GM12891 (cell line): Measurements from ENCODE around the gene PPT2.

Source experiments
- PAX5 ChIP-seq: IDR thresholded peaks from 2 replicates; pipeline ENCODE4 v1.6.1; 2011; ENCODE audit warnings: low read length, moderate library complexity, mild to moderate bottlenecking; ENCODE audit not compliant: insufficient read depth, severe bottlenecking
- POLR2A ChIP-seq: IDR thresholded peaks from 2 replicates; pipeline ENCODE4 v1.6.1; 2011; ENCODE audit warnings: low read depth, low read length, control low read depth
- POLR2AphosphoS5 ChIP-seq: IDR thresholded peaks from 2 replicates; pipeline ENCODE4 v1.6.1; 2011; ENCODE audit warnings: low read depth, low read length, control low read depth
- POU2F2 ChIP-seq: IDR thresholded peaks from 2 replicates; pipeline ENCODE4 v1.6.1; 2011; ENCODE audit warnings: low read depth, mild to moderate bottlenecking, control low read depth, low read length, moderate library complexity
- SPI1 ChIP-seq: IDR thresholded peaks from 2 replicates; pipeline ENCODE4 v1.6.1; 2011; ENCODE audit warnings: low read depth, low read length, control low read depth
- TAF1 ChIP-seq: IDR thresholded peaks from 2 replicates; pipeline ENCODE4 v1.6.1; 2011; ENCODE audit warnings: low read depth, low read length, control low read depth

GRCh38 chr6:32168807-32169591 lies 15.1 kb downstream of the PPT2 start:
- TF ChIP-seq POLR2A (no peak), POLR2AphosphoS5 (no peak), SPI1 (no peak), TAF1 (no peak), PAX5 (no peak), POU2F2 (no peak)
